Femur (tissue), 1 donor: ENCODE measurements around the gene CYP2R1.

Source experiments
- DNase-seq: peaks from one replicate; pipeline ENCODE4 v3.0.0-alpha.2; 2017

Gene CYP2R1

GRCh38 chr11:14892036-14892556 lies at the start of gene CYP2R1:
TSS of gene CYP2R1 (minus strand) at chr11:14892231. CDS start at chr11:14892205, 26 bp downstream.
- DNase-seq, result peak; percentile 96

- DNase-seq, result no peak
These were observed 46.9 kb upstream of the CYP2R1 start for GRCh38 chr11:14938936-14939335.

DNA sequence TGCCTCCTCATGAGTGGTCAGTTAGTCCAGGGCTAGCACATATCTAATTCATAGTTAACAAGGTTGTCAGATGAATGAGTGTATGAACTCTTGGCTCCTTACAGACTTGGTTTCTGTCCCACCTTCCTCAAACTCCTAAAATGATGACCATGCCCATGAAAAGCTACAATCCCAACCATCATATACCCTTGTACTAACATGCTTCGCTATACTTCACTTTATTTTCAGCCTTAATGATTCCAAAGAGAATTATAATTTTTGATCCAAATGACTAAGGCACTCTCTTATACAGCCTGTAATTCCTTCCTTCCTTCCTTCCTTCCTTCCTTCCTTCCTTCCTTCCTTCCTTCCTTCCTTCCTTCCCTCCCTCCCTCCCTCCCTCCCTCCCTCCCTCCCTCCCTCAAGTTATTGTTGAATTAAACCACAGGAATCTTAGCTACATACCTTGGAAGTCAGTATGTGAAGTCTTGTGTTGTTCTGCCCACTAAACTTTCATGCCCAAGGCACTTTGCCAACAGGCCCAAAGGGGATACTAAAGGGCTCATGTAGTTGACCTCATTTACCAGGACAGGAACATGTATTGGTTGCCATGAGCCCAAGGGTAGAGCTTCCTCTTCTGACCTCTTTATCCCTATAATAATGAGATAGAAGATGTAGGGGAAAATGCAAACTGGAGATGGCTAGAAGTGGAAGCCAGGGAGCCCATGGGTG lies 42.8 kb upstream of the CYP2R1 start:
- DNase-seq, result no peak

GRCh38 chr11:14932447-14932846 lies 40.4 kb upstream of the CYP2R1 start:
- no peak for DNase-seq

DNA sequence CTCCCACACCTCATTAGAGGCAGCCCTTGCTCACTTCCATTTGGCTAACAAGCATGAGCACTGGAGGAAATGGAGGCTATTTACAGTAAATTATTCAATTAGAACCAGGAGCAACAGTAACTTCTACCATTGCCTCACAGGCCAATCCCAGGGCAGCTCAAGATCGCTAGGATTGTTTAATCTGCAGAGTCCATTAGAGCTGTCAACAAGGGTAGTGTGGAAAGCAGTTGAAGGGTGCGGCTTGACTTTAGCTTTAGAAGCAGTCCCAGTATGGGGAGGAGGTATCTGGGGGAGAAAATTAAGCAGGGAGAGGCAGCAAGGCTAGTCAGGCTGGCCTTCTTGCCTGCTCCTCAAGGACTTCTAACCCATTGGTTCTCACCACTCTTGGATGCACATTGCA lies 38.3 kb upstream of the CYP2R1 start:
- DNase-seq, result no peak

DNA sequence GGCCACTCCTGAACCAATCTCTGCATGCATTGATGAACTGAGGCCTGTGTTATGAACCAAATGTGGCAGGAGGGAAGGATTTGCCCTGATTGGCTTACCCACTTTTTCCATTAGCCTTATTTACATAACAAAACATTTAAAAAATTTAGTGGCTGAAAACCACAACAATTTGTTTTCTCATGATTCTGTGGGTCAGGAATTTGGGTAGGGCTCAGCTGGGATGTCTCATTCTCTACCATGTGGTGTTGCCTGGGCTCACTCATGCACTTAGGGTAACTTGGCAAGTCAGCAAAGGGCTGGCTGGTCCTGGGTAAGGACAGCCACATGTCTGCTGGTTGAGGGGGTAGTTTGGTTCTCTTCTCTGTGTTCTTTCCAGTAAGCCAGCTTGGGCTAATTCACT lies 35.1 kb upstream of the CYP2R1 start:
- DNase-seq, result no peak

GRCh38 chr11:14924318-14924717 lies 32.3 kb upstream of the CYP2R1 start:
- no peak for DNase-seq

DNA sequence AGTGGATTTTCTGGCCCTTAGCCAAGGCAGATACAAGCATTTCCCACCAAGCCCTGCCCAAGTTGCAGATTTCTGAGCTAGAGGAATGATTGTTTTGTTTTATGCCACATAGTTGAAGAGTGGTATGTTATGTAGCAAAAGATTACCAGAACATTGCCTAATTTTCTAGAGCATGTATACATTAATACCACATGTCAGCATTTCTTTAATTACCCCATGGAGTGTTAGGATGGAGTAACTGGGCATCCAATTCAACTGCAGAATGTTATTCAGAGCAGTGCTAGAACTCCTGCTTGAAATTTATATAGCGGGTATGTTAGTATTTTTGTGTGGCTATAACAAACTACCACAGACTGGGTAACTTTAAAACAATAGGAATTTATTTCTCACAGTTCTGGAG lies 24.4 kb upstream of the CYP2R1 start:
- no peak for DNase-seq

GRCh38 chr11:14914536-14914935 lies 22.5 kb upstream of the CYP2R1 start:
- DNase-seq, result no peak

DNA sequence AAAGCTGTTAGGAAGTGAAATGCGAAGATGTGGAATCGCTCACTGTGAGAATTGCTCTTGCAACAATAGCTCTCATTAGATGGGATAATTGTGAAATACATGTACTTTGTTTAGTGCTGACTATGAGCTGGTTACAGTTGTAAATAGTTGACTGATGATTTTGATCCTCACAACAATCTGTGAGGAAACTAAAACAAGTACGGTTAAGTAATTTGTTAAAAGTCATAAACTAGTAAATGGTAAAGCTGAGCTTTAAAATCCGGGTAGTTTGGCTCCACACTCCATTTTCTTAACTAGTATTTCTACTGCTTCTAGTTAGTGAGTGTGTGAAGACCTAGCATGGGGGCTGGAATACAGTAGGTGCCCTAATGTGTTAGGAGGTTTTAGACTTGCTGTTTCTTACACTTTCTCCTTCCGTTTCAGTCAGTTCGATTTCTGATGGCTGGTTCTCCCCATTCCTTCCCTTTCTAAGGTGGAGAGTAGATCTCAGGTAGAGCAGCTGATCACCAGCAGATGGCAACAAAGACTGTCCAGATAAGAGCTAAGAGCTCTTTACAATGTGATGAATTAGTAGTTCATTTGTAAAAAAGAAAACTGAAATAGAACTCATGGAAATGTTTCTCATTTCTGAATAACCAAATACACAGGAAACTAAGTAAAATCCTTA lies 16.3 kb upstream of the CYP2R1 start:
- DNase-seq, result no peak

DNA sequence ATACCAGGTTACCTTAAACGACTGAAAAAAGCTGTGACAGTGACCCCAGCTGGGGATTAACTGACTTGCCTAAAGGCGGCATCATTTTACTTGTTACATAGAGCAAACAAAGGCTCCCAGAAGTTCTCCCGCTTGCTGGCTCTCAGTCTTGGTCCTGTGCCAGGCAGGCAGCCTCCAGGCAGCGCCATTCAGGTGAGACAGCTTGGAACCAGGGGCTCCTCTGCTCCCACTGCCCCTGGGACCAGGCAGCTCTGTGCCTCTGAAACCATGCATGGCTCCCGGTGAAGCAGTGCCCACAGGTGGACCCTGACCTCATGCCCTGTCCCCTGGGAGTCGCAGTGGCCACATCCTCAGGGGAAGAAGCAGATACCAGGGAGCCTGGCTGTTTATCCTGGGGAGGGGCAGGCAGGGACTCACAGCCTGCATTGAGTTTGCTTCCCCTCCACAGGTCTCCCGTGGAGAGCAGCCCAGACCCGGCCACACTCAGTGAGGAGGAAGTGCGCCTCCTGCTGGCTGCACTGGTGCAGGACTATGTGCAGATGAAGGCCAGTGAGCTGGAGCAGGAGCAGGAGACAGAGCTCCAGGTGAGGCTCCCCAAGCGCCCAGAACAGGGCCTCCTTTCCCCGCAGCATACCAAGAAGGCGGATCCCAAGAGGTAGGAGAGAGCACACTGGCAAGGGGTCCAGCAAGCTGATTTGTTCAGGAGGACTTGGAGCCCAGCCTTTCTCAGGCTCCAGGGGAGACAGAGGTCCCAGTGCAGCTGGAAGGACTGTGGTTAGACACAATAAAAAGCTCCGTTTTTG lies 15.6 kb upstream of the CYP2R1 start:
- peak; percentile 74 for DNase-seq

GRCh38 chr11:14906993-14907392 lies 15.0 kb upstream of the CYP2R1 start:
- no peak for DNase-seq

DNA sequence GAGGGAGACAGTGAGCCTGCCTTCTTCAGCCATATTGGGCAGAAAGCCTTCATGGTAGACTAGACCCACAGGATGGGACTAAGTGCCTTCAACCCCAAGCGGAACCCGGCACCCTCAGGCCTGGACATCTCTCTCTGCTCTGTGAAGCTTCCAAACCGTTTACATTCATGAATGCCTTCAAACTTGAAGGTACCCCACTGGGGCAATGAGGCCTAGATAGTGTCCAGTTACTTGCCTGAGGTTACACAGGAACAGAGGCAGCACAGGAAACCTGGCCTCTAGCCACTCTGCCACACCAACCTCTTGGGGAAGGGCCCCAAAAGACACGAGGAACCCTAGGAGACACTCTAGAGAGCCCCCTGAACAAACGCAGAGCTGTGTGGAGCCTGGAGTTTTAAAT lies 14.5 kb upstream of the CYP2R1 start:
- no peak for DNase-seq

GRCh38 chr11:14905104-14906033 lies 13.3 kb upstream of the CYP2R1 start:
- DNase-seq, result peak; percentile 55

GRCh38 chr11:14904745-14905103 lies 12.7 kb upstream of the CYP2R1 start:
- DNase-seq, result peak; percentile 84

GRCh38 chr11:14902650-14903350 lies 10.8 kb upstream of the CYP2R1 start:
- no peak for DNase-seq

- no peak for DNase-seq
These were observed 6.9 kb upstream of the CYP2R1 start for GRCh38 chr11:14898906-14899305.

- no peak for DNase-seq
These were observed 6.3 kb upstream of the CYP2R1 start for GRCh38 chr11:14898355-14898754.

- DNase-seq, result peak; percentile 42
These were observed 2.9 kb upstream of the CYP2R1 start for GRCh38 chr11:14894657-14895598.

DNA sequence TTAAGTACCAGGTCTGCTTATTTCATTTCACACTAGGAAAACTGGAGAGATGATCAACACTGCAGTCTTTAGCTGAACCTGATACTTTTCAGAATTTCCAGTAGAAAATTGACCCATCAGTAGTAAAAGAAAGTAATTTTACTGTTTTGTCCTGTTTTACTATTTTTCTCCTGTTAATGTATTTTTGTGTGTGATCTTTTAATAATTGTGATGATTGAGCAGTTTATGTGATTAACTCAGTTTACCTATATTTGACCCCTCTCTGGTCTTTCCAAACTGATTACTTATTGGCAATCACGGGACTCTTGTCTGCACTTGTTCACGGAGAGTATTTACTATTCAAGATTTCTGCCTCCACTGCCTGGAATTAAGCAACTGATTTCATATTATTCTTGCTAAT lies 546 bp upstream of the CYP2R1 start:
- no peak for DNase-seq
